Activated CD4-positive, alpha-beta T cell treated with anti-CD3 and anti-CD28 coated beads, Interleukin-2, amount 50 U/mL, for 4 hours (primary cell): Measurements from ENCODE around the gene SOS1.

Experiments used
- DNase-seq, 2 experiments: peaks; one replicate each; pipeline ENCODE4 v3.0.0-alpha.2; 2020

The SOS1 gene

GRCh38 chr2:39018638-39019037 lies 102.2 kb downstream of the SOS1 start:
- no peak for DNase-seq

DNA sequence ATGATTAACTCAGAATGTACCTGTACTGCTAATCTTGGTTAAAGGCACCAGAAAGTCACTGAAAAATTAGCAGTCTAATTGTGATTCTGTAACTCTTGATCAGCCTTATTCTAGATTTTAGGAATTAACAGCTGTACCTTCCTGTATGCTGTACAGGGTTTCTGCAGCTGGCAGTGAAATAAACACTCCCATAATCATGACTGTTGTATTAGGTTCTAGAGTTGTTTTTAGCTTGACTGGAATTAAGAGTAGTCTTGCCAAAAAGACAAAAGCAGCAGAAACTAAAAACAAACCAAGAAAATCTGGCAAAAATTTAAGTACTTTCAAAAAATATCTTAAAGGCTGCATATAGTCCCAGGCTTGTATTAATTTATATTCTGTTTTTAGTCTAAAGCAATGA lies 103.5 kb downstream of the SOS1 start:
- DNase-seq: no peak

DNA sequence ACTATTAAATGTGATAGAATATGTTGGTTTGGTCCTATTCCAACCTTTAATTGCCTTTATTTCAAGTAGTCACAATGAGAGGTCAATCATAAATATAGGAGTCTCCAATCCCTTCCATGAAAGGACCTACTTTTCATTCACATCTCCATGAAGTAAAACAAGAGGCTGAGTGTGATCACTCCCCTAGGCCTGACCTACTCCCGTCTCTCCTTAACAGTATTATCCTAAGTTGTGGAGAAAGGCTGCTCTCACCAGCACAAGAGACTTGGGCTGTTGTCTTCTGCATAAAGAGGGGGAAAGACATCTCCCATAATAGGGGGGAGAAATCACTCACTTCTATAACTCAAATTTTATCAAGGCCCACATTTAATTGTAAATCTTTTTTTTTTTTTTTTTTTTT lies 105.4 kb downstream of the SOS1 start:
- DNase-seq: no peak

GRCh38 chr2:39013871-39014270 lies 107.0 kb downstream of the SOS1 start:
- no peak for DNase-seq

DNA sequence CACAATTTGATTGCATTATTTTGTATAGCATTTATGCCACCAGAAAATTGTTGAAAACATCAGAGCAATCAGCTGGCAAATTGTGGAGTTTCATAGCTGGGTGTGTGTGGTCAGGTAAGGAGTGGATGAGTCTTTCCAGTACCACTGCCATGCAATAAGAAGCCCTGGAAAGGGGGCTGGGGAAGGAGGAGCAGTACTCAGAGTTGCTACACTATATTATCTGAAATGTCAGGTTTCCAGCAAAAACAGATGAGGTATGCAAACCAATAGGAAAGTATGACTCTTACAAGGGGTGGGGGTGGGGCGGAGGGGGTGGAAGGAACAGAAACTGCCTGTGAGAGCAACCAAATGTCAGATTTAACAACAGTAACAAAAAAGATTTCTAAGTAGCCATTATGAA lies 112.2 kb downstream of the SOS1 start:
- no peak for DNase-seq

- DNase-seq: no peak
Observed at GRCh38 chr2:39007875-39008504, 112.9 kb downstream of the SOS1 start.

DNA sequence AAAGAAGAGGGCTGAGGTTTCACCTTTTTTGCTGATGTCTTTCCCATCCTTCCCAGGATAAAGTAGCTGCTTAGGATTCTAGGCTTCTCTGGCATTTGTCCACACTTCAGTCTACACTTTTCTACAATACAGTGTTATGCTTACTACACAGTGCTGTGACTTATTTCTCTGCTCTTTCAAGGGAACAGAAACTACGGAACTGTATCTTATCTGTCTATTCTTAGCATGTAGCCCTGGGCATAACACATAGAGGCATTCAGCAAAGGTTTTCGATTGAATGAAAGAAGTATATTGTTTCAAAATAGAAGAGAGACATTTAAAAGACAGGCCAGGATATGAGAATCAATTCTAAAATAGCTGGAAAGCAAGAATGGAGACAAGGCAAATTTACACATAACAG lies 120.3 kb downstream of the SOS1 start:
- no peak for DNase-seq

GRCh38 chr2:38997781-38998180 lies 123.1 kb downstream of the SOS1 start:
- no peak for DNase-seq

DNA sequence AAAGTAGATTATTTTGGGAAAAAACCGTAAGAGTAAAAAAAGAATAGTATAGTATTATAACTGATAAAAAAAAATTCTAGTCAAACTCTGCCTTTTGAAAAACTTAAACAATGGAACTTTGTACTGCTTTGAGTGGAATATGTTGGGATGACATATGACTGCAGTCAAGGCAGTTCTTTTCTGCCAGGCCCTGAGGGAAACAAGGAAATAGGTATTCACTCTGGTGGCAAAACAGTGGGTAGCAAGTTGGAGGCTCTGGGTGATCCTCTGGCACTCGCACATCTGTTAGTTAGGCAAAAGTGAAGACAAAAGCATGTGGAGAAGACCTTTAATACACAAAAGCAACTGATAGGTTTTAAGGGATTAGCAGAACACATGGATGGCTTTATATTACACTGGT lies 129.0 kb downstream of the SOS1 start:
- no peak for DNase-seq

DNA sequence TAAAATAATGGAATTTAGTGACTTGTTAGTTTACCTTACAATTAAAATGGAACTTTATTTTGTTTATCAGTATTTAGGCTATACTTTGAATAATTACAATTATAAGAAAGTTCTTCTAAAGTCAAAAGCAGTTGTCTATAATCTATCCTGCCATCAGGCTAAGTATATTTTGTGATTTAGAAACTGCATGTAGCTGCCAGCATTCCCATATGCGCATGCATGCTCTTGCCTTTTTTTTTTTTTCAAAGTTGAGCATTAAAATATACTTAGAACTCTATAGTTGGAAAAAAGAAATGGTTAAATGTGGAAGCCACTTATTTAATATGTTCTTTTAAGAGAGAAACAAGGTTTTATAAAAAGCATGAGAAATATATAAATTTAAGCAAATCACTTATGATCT lies 132.1 kb downstream of the SOS1 start:
- DNase-seq: no peak

GRCh38 chr2:38982498-38982897 lies 138.4 kb downstream of the SOS1 start:
- DNase-seq: no peak

DNA sequence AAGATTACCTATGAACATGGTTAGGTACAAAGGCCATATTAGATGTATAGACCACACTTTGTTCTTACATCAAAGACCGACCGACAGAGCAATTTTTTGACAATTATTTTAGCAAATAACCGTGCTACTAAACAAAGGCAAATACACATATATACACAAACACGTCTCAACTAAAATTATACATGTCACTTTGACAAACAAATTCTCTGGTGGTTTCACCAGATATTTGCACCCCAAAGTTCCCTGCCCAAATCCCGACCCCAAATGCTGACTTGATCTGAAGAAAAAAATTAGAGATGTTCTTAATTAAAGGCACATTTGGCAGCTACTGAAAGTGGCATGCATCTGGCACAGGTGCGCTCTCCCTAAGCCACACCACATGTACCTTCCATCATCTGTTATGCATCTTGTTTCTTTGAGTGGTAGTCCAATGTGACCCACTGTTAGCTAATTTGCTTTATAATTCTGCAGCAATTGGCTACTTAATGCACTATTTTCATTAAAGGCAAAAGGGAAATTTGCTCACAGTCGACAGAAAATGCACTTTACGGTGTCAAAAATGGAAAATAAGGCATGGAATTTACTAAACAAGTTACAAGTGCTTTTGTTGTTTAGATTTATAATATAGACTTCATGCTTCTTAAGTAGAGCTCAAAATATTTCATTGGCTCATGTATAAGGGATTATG lies 139.0 kb downstream of the SOS1 start:
- no peak for DNase-seq

DNA sequence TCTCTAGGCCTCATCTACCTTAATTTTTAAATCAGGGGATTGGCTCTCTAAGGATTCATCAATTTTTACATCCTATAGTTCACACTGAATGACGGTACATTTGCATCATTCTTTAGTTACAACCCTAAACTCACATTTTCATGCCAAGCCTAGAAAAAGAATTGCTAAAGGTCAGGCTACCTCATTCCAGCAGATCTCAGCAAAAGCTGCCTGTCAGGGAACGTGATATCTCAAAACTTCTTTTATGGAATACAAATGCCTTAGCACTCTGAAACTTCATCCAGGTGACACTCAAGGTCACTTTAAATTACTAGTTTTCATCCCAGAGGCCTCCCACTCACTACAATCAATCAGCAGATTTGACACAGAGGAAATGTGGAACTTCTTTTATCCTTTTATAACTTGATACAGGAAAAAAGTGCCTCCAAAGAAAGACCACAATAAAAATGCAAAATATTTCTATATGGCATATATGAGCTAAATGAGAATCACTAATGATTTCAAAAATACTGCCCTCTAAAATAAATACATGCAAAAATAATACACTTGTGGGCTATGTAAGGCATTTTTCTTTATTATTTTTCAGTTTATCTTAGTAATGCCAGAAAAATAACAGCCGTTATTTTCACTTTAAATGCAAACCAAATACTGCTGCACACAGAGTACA lies 139.7 kb downstream of the SOS1 start:
- DNase-seq: no peak

DNA sequence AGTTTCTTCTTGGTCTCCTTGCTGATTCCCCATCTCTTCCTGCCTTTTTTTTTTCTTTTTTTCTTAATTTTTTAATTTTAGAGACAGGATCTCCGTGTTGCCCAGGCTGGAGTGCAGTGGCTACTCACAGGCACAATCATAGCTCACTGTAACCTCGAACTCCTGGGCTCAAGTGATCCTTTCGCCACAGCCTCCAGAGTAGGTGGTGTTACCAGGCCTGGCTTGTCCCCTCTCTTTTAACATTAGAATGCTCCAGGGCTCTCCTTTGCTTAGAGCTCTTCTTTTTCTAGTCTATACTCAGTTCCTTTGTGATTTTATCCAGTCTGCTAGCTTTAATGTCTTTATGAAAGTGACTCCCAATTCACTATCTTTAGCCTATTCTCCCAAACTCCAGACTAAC lies 141.9 kb downstream of the SOS1 start:
- no peak for DNase-seq

- DNase-seq: no peak
Observed at GRCh38 chr2:38978296-38978903, 142.5 kb downstream of the SOS1 start.

- DNase-seq: no peak
Observed at GRCh38 chr2:38977047-38977446, 143.8 kb downstream of the SOS1 start.

GRCh38 chr2:38975042-38975441 lies 145.8 kb downstream of the SOS1 start:
- no peak for DNase-seq

- DNase-seq: no peak
Observed at GRCh38 chr2:38973266-38973665, 147.6 kb downstream of the SOS1 start.

DNA sequence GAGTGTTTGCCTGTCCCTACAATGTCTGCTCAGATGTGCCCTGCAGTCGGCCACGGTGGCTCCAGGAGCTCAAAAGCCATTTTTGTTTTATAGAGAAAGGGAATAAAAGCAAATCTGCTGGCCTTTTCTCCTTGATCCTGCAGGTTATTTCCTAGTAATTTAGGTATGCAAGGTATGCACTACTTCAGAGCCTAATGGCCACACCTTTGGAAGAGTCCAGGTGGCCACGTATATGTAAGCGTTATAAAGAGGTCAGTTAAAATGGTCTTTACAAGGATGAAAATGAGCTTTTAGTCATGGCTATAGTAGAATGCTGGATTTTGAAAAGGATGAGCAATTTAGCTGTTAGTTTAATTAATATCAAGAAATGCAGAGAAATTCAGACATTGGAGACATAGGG lies 149.5 kb downstream of the SOS1 start:
- no peak for DNase-seq

DNA sequence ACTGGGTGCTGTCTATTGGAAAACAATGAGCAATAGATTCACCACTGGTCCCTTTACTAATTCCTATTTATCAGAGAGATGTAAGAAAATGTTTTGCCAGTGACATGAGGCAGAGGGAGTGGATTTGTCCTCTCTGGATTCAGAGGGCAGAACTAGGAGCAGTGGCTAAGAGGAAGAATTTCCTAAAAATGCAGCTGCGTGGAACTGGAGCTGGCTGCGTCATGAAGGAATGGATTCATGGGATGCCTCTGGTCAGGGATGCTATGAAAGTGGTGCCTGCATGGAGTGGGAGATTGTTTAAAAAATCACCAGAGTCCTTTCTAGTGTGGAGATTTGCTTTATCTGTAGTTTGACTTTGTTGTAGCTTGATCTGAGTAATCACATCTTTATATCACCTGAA lies 152.8 kb downstream of the SOS1 start:
- no peak for DNase-seq

- no peak for DNase-seq
Observed at GRCh38 chr2:38966678-38967077, 154.2 kb downstream of the SOS1 start.

GRCh38 chr2:38966006-38966405 lies 154.8 kb downstream of the SOS1 start:
- no peak for DNase-seq

GRCh38 chr2:38960609-38961320 lies 160.1 kb downstream of the SOS1 start:
- no peak for DNase-seq
